ENCODE data around the gene CDH4.

DNA sequence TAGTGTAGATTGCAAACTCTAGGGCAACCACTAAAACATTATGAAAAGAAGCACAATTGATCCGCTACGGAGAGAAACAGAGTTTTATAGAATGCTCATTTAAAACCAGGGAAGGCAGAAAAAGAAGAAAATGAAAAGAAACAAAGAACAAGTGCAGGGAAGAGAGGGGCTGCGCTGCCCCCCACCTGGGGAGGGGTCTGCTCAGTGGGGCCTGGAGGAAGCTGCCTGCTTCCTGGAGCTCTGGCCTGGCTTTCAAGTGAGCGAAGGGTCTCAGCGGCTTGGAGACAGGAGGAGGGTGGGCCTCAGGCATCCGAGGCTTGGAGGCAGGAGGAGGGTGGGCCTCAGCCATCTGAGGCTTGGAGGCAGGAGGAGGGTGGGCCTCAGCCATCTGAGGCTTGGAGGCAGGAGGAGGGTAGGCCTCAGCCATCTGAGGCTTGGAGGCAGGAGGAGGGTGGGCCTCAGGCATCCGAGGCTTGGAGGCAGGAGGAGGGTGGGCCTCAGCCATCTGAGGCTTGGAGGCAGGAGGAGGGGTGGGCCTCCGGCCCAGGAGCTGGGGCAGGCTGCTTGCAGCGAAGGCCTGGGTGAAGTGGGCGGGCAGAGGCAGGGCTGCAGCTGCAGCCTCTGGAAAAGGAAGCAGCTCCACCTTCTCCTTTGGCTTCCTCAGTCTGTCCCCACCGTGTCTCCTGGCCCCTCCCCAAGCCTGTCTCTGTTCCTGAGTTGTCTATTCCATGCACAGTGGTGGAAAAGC is 407.4 kb downstream of the CDH4 start:
- TF ChIP-seq, protein P1, sequence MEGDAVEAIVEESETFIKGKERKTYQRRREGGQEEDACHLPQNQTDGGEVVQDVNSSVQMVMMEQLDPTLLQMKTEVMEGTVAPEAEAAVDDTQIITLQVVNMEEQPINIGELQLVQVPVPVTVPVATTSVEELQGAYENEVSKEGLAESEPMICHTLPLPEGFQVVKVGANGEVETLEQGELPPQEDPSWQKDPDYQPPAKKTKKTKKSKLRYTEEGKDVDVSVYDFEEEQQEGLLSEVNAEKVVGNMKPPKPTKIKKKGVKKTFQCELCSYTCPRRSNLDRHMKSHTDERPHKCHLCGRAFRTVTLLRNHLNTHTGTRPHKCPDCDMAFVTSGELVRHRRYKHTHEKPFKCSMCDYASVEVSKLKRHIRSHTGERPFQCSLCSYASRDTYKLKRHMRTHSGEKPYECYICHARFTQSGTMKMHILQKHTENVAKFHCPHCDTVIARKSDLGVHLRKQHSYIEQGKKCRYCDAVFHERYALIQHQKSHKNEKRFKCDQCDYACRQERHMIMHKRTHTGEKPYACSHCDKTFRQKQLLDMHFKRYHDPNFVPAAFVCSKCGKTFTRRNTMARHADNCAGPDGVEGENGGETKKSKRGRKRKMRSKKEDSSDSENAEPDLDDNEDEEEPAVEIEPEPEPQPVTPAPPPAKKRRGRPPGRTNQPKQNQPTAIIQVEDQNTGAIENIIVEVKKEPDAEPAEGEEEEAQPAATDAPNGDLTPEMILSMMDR (IDR thresholded peaks at IDR 0.05) = no peak
- TF ChIP-seq EZH2 (IDR thresholded peaks at IDR 0.05; ENCODE audit: borderline replicate concordance, insufficient read depth, low read depth, low read length, poor library complexity, severe bottlenecking) = no peak

All from B cell (primary cell).